Osteocyte (in vitro differentiated cells): ENCODE measurements around the gene BMP7. TPM values are rescaled to one million over a fixed set of nuclear protein-coding genes. Genes with fewer than 3 reads are reported as not detected.
"Not testable (repeated sequence)": the region's sequence is repeated elsewhere in the genome, so short reads cannot be mapped to it uniquely, and the experiment has no call there.

ENCODE experiments used
- DNase-seq: peaks from one replicate; pipeline ENCODE4 v3.0.0; 2021; ENCODE audit warnings: mixed read lengths; ENCODE audit not compliant: unreplicated experiment; ENCODE audit errors: extremely low spot score
- H3K27ac Mint-ChIP-seq: one replicate; pipeline ENCODE4 v1.8.0; 2021; ENCODE audit warnings: mild to moderate bottlenecking, mixed read lengths; ENCODE audit not compliant: unreplicated experiment
- H3K27me3 Mint-ChIP-seq: one replicate; pipeline ENCODE4 v1.8.0; 2021; ENCODE audit warnings: mixed read lengths; ENCODE audit not compliant: unreplicated experiment
- H3K36me3 Mint-ChIP-seq: one replicate; pipeline ENCODE4 v1.8.0; 2021; ENCODE audit warnings: mixed read lengths; ENCODE audit not compliant: unreplicated experiment
- H3K4me1 Mint-ChIP-seq: one replicate; pipeline ENCODE4 v1.8.0; 2021; ENCODE audit warnings: mixed read lengths; ENCODE audit not compliant: unreplicated experiment
- H3K4me3 Mint-ChIP-seq: one replicate; pipeline ENCODE4 v1.8.0; 2021; ENCODE audit warnings: mild to moderate bottlenecking, moderate library complexity, mixed read lengths; ENCODE audit not compliant: unreplicated experiment
- H3K9me3 Mint-ChIP-seq: one replicate; pipeline ENCODE4 v1.8.0; 2021; ENCODE audit warnings: mixed read lengths; ENCODE audit not compliant: unreplicated experiment
- CTCF ChIP-seq: fragments of 200-600 bp; sonication (generic); IDR thresholded peaks from 2 replicates; pipeline ENCODE4 v1.5.0; 2021; ENCODE audit warnings: antibody characterized with exemption, mild to moderate bottlenecking, moderate library complexity
- total RNA-seq: library from RNA; stranded (reverse); gene quantifications from 2 replicates; pipeline ENCODE4 v1.2.1, GENCODE V29; 2021

Gene BMP7
- total RNA-seq, 1 donor from 2014 or later: not detected

- TF ChIP-seq CTCF: no peak
- no peaks in the 10 kb centered on the region for H3K9me3 Mint-ChIP-seq
- peak overlapping the region; percentile 50 for H3K4me3 Mint-ChIP-seq
- peaks cover 7% of the 10 kb centered on the region for H3K4me1 Mint-ChIP-seq
- H3K36me3 Mint-ChIP-seq: no peaks in the 10 kb centered on the region
- H3K27ac Mint-ChIP-seq: no peak overlapping the region
- peaks cover 82% of the 10 kb centered on the region for H3K27me3 Mint-ChIP-seq
- no peak for DNase-seq
Observed at GRCh38 chr20:57267158-57267821, 849 bp upstream of the BMP7 start.

DNA sequence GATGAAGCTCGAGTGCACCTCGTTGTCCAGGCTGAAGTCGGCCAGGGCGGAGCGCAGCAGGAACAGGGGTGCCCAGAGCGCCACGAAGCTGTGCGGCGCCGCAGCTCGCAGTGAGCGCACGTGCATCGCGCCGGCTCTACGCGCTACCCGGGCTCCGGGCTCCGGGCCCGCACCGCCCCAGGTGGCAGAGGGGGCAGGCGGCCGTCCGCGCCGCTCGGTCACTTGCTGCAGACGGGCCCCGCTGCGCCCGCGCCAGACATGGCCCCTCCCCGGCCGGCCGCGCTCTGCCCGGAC is 497 bp downstream of the BMP7 start:
- Mint-ChIP-seq H3K27me3 (peaks cover 88% of the 10 kb centered on the region), H3K36me3 (no peaks in the 10 kb centered on the region), H3K4me1 (peaks cover 7% of the 10 kb centered on the region), H3K27ac (no peak overlapping the region), H3K4me3 (peak overlapping the region; percentile 55), H3K9me3 (no peaks in the 10 kb centered on the region)
- no peak for TF ChIP-seq CTCF
- DNase-seq: no peak

- no peak for DNase-seq
- no peaks in the 10 kb centered on the region for H3K9me3 Mint-ChIP-seq
- peaks cover 7% of the 10 kb centered on the region for H3K4me1 Mint-ChIP-seq
Observed at GRCh38 chr20:57265336-57265996, 975 bp downstream of the BMP7 start.

DNA sequence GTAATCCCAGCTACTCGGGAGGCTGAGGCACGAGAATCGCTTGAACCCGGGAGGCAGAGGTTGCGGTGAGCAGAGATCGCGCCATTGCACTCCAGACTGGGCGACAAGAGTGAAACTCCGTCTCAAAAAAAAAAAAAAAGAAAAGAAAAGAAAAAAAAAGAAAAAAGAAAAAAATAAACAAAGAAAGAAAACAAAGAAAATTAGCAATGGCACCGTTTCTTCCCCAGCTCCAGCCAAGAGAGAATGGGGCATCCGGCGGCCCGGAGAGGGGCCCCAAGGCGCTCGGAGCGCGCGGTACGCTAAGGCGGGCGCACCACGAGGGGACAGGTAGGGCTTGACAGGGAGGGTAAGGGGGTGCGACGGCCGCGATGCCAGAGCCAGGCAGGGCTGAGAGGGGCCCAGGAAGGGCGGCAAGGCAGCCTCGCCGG is 1.5 kb downstream of the BMP7 start:
- H3K4me1 Mint-ChIP-seq, H3K4me3 Mint-ChIP-seq, DNase-seq, H3K36me3 Mint-ChIP-seq, H3K9me3 Mint-ChIP-seq, H3K27ac Mint-ChIP-seq: not testable (repeated sequence)
- peaks cover 88% of the 10 kb centered on the region for H3K27me3 Mint-ChIP-seq

More at GRCh38 chr20:57265336-57265996, 975 bp downstream of the BMP7 start:
- H3K27me3 Mint-ChIP-seq: peaks cover 88% of the 10 kb centered on the region
- H3K27ac Mint-ChIP-seq: no peak overlapping the region
- no peak for TF ChIP-seq CTCF
- H3K4me3 Mint-ChIP-seq: peak overlapping the region; percentile 55
- H3K36me3 Mint-ChIP-seq: no peaks in the 10 kb centered on the region

- H3K27ac Mint-ChIP-seq: no peak overlapping the region
- no peaks in the 10 kb centered on the region for H3K9me3 Mint-ChIP-seq
- TF ChIP-seq CTCF: no peak
- peaks cover 7% of the 10 kb centered on the region for H3K4me1 Mint-ChIP-seq
- H3K4me3 Mint-ChIP-seq: no peak overlapping the region
- no peak for DNase-seq
- H3K27me3 Mint-ChIP-seq: peaks cover 88% of the 10 kb centered on the region
- no peaks in the 10 kb centered on the region for H3K36me3 Mint-ChIP-seq
Observed at GRCh38 chr20:57263801-57264792, 2.3 kb downstream of the BMP7 start.
